Stimulated activated CD4-positive, alpha-beta T cell treated with anti-CD3 and anti-CD28 coated beads, TNF-alpha, amount 100 ng/mL, for 4 hours (primary cell): ENCODE results near the gene NEK2.
A peak's percentile ranks its signal among the peaks of the same experiment; 100 is the strongest.
"Not testable (repeated sequence)": the region's sequence is repeated elsewhere in the genome, so short reads cannot be mapped to it uniquely, and the experiment has no call there.

Experiments
- DNase-seq, 3 experiments: peaks; one replicate each; pipeline ENCODE4 v3.0.0-alpha.2; 2020; ENCODE audit warnings: low read depth in 3 of 3

The NEK2 gene

GRCh38 chr1:211675230-211676105 lies at the start of gene NEK2:
Gene NEK2 (minus strand): TSS chr1:211675621. CDS start chr1:211675479, 142 bp downstream.
- peak; percentile 43 to 68 (median 64) for DNase-seq

DNA sequence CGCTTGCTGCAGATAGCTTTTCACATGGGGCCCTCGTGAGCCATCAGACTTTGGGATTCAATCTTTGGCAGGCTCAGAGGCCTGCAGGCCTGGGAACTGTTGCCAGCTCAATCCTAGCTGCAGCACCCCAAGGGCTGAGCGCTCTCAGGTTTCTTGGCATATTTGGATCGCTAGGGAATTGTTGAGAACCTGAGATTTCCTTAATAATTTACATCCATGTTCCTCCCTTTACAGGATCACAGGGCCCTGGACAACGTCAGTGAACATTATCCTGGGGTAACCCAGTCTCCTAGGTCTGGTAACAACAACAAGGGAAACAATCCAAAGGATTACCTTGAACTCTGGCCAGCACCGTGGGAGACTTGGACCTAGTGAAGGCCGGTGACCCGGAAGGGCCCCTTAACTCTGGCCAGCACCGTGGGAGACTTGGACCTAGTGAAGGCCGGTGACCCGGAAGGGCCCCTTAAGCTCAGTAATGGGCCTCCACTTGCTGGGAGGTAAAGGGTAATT lies 49.3 kb upstream of the NEK2 start:
- no peak for DNase-seq

GRCh38 chr1:211723273-211723672 lies 47.9 kb upstream of the NEK2 start:
- no peak for DNase-seq

GRCh38 chr1:211722277-211723175 lies 47.1 kb upstream of the NEK2 start:
- DNase-seq = no peak

DNA sequence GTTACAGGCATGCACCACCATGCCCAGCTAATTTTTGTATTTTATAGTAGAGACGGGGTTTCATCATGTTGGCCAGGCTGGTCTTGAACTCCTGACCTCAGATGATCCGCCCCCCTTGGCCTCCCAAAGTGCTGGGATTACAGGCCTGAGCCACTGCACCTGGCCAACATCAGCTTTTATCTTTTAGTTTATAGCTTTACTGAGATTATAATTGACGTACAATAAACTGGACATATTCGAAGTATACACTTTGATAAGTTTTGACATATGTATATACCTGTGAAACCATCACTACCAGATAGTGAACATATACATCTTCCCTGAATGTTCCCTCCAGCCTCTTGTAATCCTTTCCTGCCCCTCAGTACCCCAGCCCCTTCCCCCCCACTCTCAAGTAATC lies 41.1 kb upstream of the NEK2 start:
- not testable (repeated sequence) for DNase-seq

DNA sequence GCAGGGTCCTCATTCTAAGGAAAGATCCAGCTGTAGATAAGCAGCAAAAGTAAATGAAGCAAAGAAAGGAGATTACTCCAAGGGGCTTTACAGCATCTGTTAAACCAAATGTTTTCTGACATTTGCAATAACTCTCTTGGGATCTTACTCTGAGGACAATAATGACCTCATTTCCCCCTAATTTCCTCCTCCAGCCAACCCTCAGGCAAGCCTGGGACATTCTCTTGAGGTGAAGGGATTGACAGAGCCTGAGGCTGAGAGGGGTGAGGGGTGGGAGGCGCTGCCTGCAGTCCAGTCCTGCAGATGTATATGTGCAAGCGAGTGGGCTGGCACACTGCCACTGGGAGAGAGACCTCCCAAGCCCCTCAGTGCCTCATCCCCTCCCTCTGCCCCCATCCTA lies 40.5 kb upstream of the NEK2 start:
- DNase-seq = no peak

DNA sequence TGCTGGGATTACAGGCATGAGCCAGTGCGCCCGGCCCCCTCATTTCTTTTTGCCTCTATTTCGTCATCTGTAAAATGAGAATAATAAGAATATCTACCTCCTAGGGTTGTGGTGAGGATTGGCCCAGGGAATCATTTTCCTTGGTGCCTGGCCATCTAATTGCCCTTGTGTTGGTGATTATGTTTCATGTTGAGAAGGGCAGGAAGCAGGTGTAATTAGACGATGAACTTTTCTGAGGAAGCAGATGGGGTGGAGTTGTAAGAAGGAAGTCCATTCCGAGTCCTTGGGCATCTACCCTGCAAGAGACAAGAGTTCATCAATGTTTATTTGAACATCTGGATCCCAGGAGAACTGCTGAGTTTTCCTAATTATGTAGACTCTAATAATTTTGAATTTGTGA lies 38.7 kb upstream of the NEK2 start:
- no peak for DNase-seq

GRCh38 chr1:211713231-211713630 lies 37.8 kb upstream of the NEK2 start:
- DNase-seq = no peak

- DNase-seq = no peak
These were observed 35.9 kb upstream of the NEK2 start for GRCh38 chr1:211711315-211711705.

- no peak for DNase-seq
These were observed 35.3 kb upstream of the NEK2 start for GRCh38 chr1:211710566-211711314.

DNA sequence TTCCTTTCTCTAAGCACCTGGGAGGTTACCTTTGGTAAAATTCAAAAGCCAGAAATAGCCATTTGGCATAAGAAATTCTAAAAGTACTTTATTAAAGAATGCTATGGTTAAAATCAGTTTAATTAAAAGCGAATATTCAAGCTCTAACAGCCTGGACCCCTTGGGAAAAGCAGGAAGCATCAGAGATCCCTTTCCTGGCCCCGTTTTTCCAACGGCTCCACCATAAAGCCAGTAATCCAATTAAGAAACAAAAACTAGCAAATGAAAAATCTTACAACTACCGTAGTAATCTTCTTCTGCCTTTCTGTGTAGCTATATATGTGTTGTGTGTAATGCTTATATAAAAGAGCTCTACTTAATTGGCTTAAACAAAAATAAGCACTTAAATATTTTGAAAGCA lies 33.5 kb upstream of the NEK2 start:
- no peak for DNase-seq

- DNase-seq = no peak
These were observed 32.6 kb upstream of the NEK2 start for GRCh38 chr1:211708006-211708405.

GRCh38 chr1:211705467-211706091 lies 30.2 kb upstream of the NEK2 start:
- no peak for DNase-seq

GRCh38 chr1:211704543-211704942 lies 29.1 kb upstream of the NEK2 start:
- no peak for DNase-seq

DNA sequence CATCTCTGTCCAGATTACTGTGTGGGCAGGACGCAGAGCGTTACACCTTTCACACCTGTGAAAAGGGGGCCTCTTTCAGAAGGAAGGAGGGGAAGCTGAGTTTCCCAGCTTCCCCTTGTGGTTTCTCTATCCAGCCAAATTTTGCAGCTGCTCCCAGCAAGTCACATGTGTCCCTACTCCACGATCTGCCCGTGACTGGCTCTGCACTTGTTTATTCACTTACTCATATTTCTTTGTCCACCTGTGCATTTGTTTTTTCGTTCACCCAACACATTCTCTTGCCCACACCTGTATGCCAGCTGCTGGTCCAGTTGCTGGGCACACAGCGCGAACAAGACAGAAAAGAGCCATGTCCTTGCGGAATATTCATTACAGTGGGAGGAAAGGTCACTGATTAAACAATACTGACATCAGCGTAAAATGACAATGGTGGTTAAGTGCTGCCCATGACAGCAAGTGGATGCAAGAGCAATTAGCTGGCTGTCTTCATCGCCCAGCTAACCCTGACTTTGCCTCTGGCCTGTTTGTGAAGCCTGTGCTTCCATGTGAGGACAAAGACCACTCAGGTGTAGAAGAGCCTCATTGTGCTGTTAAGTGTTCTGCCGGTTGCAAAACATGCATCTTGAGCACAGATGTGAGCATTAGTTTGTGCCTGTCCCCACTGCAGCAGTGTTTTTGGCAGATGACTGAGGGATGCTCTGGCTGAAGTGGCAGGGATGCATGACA lies 28.6 kb upstream of the NEK2 start:
- no peak for DNase-seq

GRCh38 chr1:211701733-211702132 lies 26.3 kb upstream of the NEK2 start:
- no peak for DNase-seq

- no peak for DNase-seq
These were observed 23.6 kb upstream of the NEK2 start for GRCh38 chr1:211699059-211699458.

- peak; percentile 57 to 63 (median 61) for DNase-seq
These were observed 23.0 kb upstream of the NEK2 start for GRCh38 chr1:211698161-211699026.

- DNase-seq = no peak
These were observed 21.9 kb upstream of the NEK2 start for GRCh38 chr1:211697356-211697755.
